Thoracic aorta (tissue), 2 donors: ENCODE measurements around the gene LRMDA. TPM values are rescaled to one million over a fixed set of nuclear protein-coding genes. Genes with fewer than 3 reads are reported as not detected.

ENCODE experiments used
- ATAC-seq: fragments of 150-250 bp; one replicate; pipeline ENCODE4 v1.8.0; 2017; ENCODE audit warnings: low read depth; ENCODE audit not compliant: insufficient number of reproducible peaks, low FRiP score
- DNase-seq: peaks from one replicate; pipeline ENCODE4 v3.0.0-alpha.2; 2020; ENCODE audit warnings: low spot score
- H3K27ac ChIP-seq, 2 donors: fragments of 200-600 bp; sonication (generic); 1 replicate in 1 of 2; 2 replicates in 1 of 2; pipeline ENCODE4 v1.5.1; 2016; ENCODE audit warnings: mild to moderate bottlenecking in 2 of 2, moderate library complexity in 2 of 2
- H3K27me3 ChIP-seq: fragments of 200-600 bp; sonication (generic); replicated peaks from 2 replicates; pipeline ENCODE4 v1.6.0; 2016; ENCODE audit warnings: mild to moderate bottlenecking; ENCODE audit not compliant: insufficient read depth
- H3K36me3 ChIP-seq: fragments of 200-600 bp; sonication (generic); one replicate; pipeline ENCODE4 v1.5.1; 2016
- H3K4me1 ChIP-seq, 2 donors: fragments of 200-600 bp; sonication (generic); 1 replicate in 1 of 2; 2 replicates in 1 of 2; pipeline versions ENCODE4 v1.5.1 to v1.6.0; 2016; ENCODE audit warnings: low read depth in 2 of 2, mild to moderate bottlenecking in 1 of 2; ENCODE audit not compliant: control insufficient read depth in 1 of 2
- H3K4me3 ChIP-seq: fragments of 200-600 bp; sonication (generic); 2 replicates; pipeline ENCODE4 v1.5.1; 2016; ENCODE audit warnings: mild to moderate bottlenecking
- H3K9me3 ChIP-seq: fragments of 200-600 bp; sonication (generic); 2 replicates; pipeline ENCODE4 v1.5.1; 2016
- CTCF ChIP-seq: fragments of 200-600 bp; sonication (generic); IDR thresholded peaks from one replicate; pipeline ENCODE4 v1.5.1; 2019; ENCODE audit warnings: antibody characterized with exemption
- total RNA-seq, 2 donors: library from RNA; depleted of rRNA; stranded (reverse); fragments of >200 nt; gene quantifications; one replicate each; pipeline versions ENCODE4 v1.1.0 to v1.2.3, GENCODE V29; 2016

The LRMDA gene
- total RNA-seq, 2 donors from 2014 or later: 8.3 to 36.6 TPM

- TF ChIP-seq CTCF: no peak
- ATAC-seq (peak; percentile 44), DNase-seq (peak; percentile 28)
- peak overlapping the region; percentile 7 for H3K4me3 ChIP-seq
- H3K36me3 ChIP-seq: no peaks in the 10 kb centered on the region
- H3K4me1 ChIP-seq: peaks cover 15 to 31% of the 10 kb centered on the region in 2 donors
- H3K27me3 ChIP-seq: no peaks in the 10 kb centered on the region
- no peaks in the 10 kb centered on the region for H3K9me3 ChIP-seq
- H3K27ac ChIP-seq: peak overlapping the region; percentile 19 to 25
Observed at GRCh38 chr10:75469006-75469616, 37.7 kb downstream of the LRMDA start.

GRCh38 chr10:75470901-75471300 is 39.5 kb downstream of the LRMDA start:
- TF ChIP-seq CTCF: no peak
- Histone ChIP-seq H3K4me3 (no peak overlapping the region), H3K9me3 (no peaks in the 10 kb centered on the region), H3K27ac (no peak overlapping the region), H3K36me3 (no peaks in the 10 kb centered on the region), H3K27me3 (no peaks in the 10 kb centered on the region), H3K4me1 (peaks cover 15 to 31% of the 10 kb centered on the region in 2 donors)
- ATAC-seq: no peak
- DNase-seq: no peak

- peaks cover 15 to 31% of the 10 kb centered on the region in 2 donors for H3K4me1 ChIP-seq
Observed at GRCh38 chr10:75472685-75473084, 41.3 kb downstream of the LRMDA start.

GRCh38 chr10:75474106-75474505 is 42.7 kb downstream of the LRMDA start:
- Histone ChIP-seq H3K4me3 (no peak overlapping the region), H3K4me1 (peaks cover 7 to 21% of the 10 kb centered on the region in 2 donors), H3K9me3 (no peaks in the 10 kb centered on the region), H3K27ac (no peak overlapping the region), H3K27me3 (no peaks in the 10 kb centered on the region), H3K36me3 (no peaks in the 10 kb centered on the region)
- no peak for ATAC-seq
- TF ChIP-seq CTCF: no peak
- DNase-seq: no peak

More at GRCh38 chr10:75472685-75473084, 41.3 kb downstream of the LRMDA start:
- Histone ChIP-seq H3K36me3 (no peaks in the 10 kb centered on the region), H3K27me3 (no peaks in the 10 kb centered on the region), H3K9me3 (no peaks in the 10 kb centered on the region), H3K27ac (no peak overlapping the region), H3K4me3 (no peak overlapping the region)
- no peak for TF ChIP-seq CTCF
- DNase-seq (no peak), ATAC-seq (no peak)

- no peaks in the 10 kb centered on the region for H3K27me3 ChIP-seq
- ATAC-seq: no peak
- DNase-seq: no peak
- H3K36me3 ChIP-seq: no peaks in the 10 kb centered on the region
- no peak for TF ChIP-seq CTCF
- H3K9me3 ChIP-seq: no peaks in the 10 kb centered on the region
- peaks cover 0 to 8% of the 10 kb centered on the region in 2 donors for H3K4me1 ChIP-seq
- no peak overlapping the region for H3K4me3 ChIP-seq
- H3K27ac ChIP-seq: no peak overlapping the region
Observed at GRCh38 chr10:75475460-75476182, 44.2 kb downstream of the LRMDA start.
